ENCODE measurements around the gene ITFG2. TPM values are rescaled to one million over a fixed set of nuclear protein-coding genes. Genes with fewer than 3 reads are reported as not detected.

ITFG2 gene
- total and polyA plus RNA-seq, 2 donors (not counting 3 experiments of a cell fraction or from before 2014, with no cell fraction given): 25.0 to 31.9 TPM

DNA sequence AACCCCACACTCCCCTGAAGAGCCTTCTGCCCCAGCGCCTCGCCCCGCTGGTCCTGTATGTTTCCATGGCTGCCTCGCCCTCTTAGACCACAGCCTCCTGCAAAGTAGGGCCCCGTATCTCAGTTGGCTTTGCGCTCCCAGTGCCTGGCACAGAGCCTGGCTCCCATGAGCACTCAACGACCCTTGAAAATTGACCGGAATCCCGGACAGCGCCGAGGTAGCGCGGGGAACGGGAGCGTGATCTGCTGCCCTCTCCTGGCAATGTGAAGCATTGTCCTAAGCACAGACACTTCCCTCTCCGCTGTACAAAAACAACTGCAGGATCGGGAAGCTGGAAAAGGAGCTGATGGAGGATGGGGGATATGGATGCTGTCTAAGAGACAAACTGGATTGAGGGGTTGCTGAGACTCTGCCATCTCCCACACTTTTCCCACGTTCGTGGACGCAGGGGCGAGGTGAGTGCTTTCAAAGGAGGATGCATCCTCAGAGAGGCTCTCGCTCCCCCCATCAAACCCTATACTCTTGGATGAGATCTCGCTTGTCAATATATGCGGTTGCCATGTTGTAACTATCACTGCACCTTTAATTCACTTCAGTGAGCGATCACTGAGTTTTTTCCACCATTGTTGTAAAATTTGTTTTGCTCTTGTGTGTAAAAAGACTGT lies 28.4 kb upstream of the ITFG2 start:
- Histone ChIP-seq H3K79me2 (ENCODE audit: control insufficient read depth, insufficient read depth, low read length) (no peaks in the 10 kb centered on the region), H3K9ac (replicated peaks; ENCODE audit: extremely low read depth, insufficient read depth, low read length) (no peak overlapping the region), H3K4me1 (ENCODE audit: control insufficient read depth, extremely low read depth, insufficient read depth, low read length) (no peaks in the 10 kb centered on the region), H3K9me3 (replicated peaks; ENCODE audit: control insufficient read depth, insufficient read depth, low read length) (no peaks in the 10 kb centered on the region), H3K4me2 (ENCODE audit: insufficient read depth, low read length) (no peak overlapping the region), H3K36me3 (ENCODE audit: control insufficient read depth in 2 of 2, extremely low read depth in 1 of 2, insufficient read depth in 2 of 2, low read length in 2 of 2) (no peaks in the 10 kb centered on the region), H4K20me1 (replicated peaks; ENCODE audit: control insufficient read depth, extremely low read depth, insufficient read depth, low read length) (no peaks in the 10 kb centered on the region), H3K27me3 (ENCODE audit: control insufficient read depth in 2 of 2, insufficient read depth in 2 of 2, low read length in 2 of 2) (peaks cover 20 to 21% of the 10 kb centered on the region in 2 experiments), H2AFZ (ENCODE audit: low read depth, low read length) (no peak overlapping the region), H3K4me3 (replicated peaks in 1 of 3; ENCODE audit: insufficient read depth in 1 of 3, low read depth in 1 of 3, low read length in 3 of 3) (no peak overlapping the region), H3K27ac (ENCODE audit: insufficient read depth, low read depth, low read length) (no peak overlapping the region), H3K9me1 (replicated peaks; ENCODE audit: control insufficient read depth, extremely low read depth, insufficient read depth, low read length) (no peaks in the 10 kb centered on the region)
- CTCF ChIA-PET: interaction anchor here (0.6 to 4.2 kb wide), 30 partner anchors 9 to 1099 kb away, joined by 3 to 38 read pairs (median 4); partner anchors contain the start of genes CACNA1C, FKBP4 and ITFG2
- DNase-seq (ENCODE audit: low read depth, low spot score) (peak; percentile 52), FAIRE-seq (peak; percentile 88)
- POLR2A ChIA-PET: no interaction called here
- BruUV-seq (replicated peaks): no TSS peak
- TF ChIP-seq FOS (IDR thresholded peaks at IDR 0.05; ENCODE audit: borderline replicate concordance, insufficient read depth, low read length) (no peak), GATA2 (IDR thresholded peaks at IDR 0.05; ENCODE audit: insufficient read depth, insufficient read length, low read depth, low read length) (no peak), POLR2AphosphoS5 (IDR thresholded peaks at IDR 0.05; ENCODE audit: insufficient read depth, low read depth, low read length) (no peak), POLR2A (IDR thresholded peaks at IDR 0.05; ENCODE audit: low read depth, low read length) (no peak), MYC (IDR thresholded peaks at IDR 0.05; ENCODE audit: low read depth, low read length) (no peak), EZH2 (IDR thresholded peaks at IDR 0.05; ENCODE audit: borderline replicate concordance, low read depth, low read length, severe bottlenecking) (peak; percentile 20)
- TF ChIP-seq, protein P1, sequence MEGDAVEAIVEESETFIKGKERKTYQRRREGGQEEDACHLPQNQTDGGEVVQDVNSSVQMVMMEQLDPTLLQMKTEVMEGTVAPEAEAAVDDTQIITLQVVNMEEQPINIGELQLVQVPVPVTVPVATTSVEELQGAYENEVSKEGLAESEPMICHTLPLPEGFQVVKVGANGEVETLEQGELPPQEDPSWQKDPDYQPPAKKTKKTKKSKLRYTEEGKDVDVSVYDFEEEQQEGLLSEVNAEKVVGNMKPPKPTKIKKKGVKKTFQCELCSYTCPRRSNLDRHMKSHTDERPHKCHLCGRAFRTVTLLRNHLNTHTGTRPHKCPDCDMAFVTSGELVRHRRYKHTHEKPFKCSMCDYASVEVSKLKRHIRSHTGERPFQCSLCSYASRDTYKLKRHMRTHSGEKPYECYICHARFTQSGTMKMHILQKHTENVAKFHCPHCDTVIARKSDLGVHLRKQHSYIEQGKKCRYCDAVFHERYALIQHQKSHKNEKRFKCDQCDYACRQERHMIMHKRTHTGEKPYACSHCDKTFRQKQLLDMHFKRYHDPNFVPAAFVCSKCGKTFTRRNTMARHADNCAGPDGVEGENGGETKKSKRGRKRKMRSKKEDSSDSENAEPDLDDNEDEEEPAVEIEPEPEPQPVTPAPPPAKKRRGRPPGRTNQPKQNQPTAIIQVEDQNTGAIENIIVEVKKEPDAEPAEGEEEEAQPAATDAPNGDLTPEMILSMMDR (IDR thresholded peaks at IDR 0.05; ENCODE audit: extremely low read depth in 1 of 2, insufficient read depth in 1 of 2, low read depth in 1 of 2, low read length in 2 of 2): peak; percentile 88 to 93
- TF ChIP-seq, protein P2, sequence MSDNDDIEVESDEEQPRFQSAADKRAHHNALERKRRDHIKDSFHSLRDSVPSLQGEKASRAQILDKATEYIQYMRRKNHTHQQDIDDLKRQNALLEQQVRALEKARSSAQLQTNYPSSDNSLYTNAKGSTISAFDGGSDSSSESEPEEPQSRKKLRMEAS (IDR thresholded peaks at IDR 0.05; ENCODE audit: insufficient read depth, insufficient read length): no peak
- dilution Hi-C loops (cut with MboI; ENCODE audit: extremely low pct_ligation_motif_present, low sequenced_read_pairs) (no loop called here), intact Hi-C loops (cut with micrococcal nuclease) (loop anchor here (1.0 to 10.0 kb wide), 4 partner anchors 43 to 199 kb away; no protein-coding TSS in a partner anchor)
